GM12864 (cell line): ENCODE measurements around the gene CYB561.

Source experiments
- DNase-seq: peaks from one replicate; pipeline ENCODE4 v3.0.0-alpha.2; 2011; ENCODE audit warnings: low read depth
- H3K4me3 ChIP-seq: 2 replicates; pipeline ENCODE4 v1.5.1; 2011; ENCODE audit warnings: mild to moderate bottlenecking, low read depth, low read length, control low read depth
- CTCF ChIP-seq: IDR thresholded peaks from 2 replicates; pipeline ENCODE4 v1.5.1; 2011; ENCODE audit warnings: low read depth, mild to moderate bottlenecking, moderate library complexity, low read length, control low read depth, inconsistent platforms; ENCODE audit errors: missing control alignments

Gene CYB561

GRCh38 chr17:63438092-63439051 is 7.7 kb downstream of the CYB561 start:
- TF ChIP-seq CTCF = no peak
- no peak for DNase-seq
- no peak overlapping the region for H3K4me3 ChIP-seq

DNA sequence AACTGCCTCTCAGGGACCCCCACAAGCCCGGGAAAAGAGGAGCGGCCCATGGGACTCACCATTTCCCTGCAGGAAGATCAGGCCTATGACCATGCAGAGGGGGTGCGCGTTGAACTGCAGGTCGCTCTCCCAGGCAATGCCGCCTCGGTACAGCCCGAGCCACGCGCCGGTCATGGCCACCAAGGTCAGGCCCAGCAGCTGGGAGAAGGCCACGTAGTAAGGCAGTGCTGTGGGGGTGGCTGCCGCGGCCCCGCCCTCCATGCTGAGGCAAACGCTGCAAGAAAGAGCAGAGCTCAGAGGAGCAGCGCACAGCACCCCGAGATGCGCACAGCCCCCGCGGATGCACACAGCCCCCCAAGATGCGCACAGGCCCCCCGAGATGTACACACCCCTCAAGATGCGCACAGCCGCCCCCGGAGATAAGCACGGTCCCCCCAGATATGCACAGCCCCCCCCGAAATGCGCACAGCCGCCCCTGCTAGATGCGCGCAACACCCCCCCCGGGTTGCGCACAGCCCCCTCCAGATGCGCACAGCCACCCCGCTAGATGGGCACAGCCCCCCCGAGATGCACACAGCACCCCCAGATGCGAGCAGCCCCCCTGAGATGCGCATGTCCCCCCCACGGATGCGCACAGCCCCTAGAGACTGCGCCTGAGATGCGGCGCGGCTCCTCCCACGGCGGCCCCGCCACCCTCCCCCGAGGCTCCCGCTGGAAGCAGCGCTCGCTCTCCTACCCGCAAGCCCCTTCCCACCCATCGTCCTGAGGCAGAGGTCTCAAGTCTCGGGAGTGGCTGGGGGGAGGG is 8.6 kb downstream of the CYB561 start:
- DNase-seq = no peak

DNA sequence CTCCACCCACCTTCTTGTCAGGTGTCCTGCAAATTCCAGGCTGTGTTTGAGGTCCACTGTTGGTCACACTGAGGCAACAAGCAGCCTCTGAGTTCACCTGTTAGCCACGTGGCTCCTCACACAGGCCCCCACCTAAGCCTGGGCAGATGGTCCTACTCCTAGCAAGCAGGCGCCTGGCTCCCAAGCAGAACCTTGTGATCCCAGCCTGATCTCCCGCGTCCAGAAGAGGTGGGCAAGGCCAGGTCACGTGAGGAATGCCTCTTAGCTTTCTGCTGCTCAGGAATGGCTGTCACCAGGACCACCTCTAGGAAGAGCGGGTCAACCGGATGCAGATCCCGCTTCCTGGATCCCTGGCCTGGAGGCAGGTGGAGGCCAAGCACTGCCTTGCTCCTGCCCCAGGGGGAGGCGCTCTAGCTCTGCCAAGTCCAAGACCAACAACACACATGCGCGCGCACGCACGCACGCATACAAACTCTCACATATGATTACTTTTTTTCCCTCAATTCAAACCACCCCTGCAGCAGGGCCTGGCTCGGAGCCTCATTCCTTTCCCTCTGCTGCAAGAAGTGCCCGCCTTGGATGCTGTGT is 9.5 kb downstream of the CYB561 start:
- TF ChIP-seq CTCF = no peak
- DNase-seq = no peak

More for the DNA sequence above, 8.6 kb downstream of the CYB561 start:
- H3K4me3 ChIP-seq = no peak overlapping the region
- TF ChIP-seq CTCF = no peak

DNA sequence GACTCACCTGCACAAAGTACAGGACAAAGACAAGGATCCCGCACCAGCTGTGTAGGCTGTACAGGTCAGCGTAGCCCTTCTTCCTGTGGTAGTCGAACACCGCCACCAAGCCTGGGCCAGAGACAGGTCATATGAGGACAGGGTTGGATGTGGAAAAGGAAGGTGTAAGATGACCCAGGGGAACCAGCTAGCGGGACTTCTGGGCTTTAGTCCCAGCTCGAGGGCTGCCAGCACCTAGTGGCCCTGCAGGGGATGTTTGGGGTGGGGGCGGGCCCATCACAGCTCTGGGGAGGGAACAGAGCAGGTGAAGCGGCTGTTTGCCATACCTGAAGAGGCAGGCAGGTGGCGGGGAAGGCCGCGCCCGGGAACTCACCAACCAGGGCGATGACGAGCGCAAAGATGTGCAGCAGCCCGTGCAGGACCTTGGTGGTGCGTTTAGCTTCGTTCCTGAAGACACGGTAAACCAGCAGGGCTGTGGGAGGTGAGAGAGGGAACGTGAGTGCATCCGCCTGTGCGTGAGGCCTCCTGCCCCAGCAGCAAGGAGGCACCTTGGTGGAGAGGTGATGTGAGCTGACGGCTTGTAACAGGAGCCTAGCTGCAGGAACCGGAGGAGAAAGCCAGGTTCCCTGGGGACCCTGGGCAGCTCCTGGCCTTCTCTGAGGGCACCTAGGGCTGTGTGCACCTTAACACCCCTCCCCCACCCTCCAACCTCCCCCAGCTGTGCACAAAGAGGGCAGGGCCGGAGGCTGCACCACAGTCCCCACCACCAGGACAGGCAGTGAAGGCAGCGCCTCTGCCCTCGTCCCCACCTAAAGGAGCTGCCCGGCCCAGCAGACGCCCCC is 10.2 kb downstream of the CYB561 start:
- DNase-seq = no peak
- no peak overlapping the region for H3K4me3 ChIP-seq
- peak; percentile 43 for TF ChIP-seq CTCF

More for the DNA sequence above, 9.5 kb downstream of the CYB561 start:
- H3K4me3 ChIP-seq = no peak overlapping the region

DNA sequence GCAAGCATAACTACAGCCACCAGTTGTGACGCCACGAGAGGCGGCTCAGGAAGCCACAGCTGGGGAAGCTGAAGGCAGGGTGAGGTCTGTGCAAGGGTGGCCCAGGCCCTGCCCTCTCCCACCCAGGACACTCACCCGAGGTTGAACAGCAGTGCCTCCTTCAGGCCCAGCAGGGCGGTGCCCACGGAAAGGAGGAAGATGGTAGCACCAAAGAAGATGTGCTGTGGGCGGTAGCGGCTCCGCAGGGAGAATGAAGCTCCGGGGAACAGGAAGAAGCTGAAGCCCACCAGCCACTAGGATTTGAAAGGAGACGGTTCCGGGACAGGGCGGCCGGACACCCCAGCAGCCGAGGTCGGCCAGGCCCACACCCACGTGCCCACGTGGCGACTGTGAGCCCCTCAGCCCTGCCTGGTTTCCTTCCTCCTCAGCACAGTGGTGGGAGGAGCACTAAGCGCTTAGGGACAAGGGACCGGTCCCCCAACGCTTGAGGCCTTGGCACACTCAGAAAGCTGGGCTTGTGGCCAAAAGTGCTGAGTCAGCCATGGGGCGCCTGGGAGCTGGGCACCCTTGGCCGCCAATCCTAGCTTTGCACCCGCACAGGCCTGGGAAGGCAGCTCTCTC is 11.0 kb downstream of the CYB561 start:
- H3K4me3 ChIP-seq = no peak overlapping the region
- TF ChIP-seq CTCF = peak; percentile 21
- no peak for DNase-seq
